ENCODE data around the gene SCEL. TPM values are rescaled to one million over a fixed set of nuclear protein-coding genes. Genes with fewer than 3 reads are reported as not detected.

Gene SCEL
- total RNA-seq, 1 experiment from 2014 or later = 0.07 TPM

DNA sequence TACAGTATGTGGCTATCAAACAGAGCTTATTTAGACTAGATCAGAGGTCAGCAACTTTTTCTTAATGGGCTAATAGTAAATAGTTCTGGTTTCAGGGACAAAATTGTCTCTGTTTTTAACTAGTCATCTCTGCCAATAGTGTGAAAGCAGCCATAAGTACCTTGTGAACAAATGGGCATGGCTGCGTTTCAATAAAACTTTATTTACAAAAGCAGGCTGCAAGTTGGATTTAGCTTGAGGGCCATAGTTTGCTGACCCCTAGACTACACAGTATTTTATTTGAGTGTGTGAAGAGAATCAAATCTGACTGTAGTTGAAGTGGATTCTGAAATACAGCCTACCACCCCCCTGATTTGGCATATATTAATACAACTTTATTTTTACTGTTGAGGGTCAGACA lies 75.6 kb downstream of the SCEL start:
- Histone ChIP-seq H3K4me3 (replicated peaks in 1 of 2; ENCODE audit: low read depth in 1 of 2, low read length in 2 of 2) (no peak overlapping the region), H3K79me2 (ENCODE audit: insufficient read depth, low read length) (no peaks in the 10 kb centered on the region), H3K4me1 (ENCODE audit: control insufficient read depth in 1 of 2, insufficient read depth in 2 of 2, low read length in 2 of 2) (no peaks in the 10 kb centered on the region), H3K9me2 (ENCODE audit: insufficient read depth) (no peaks in the 10 kb centered on the region), H2AFZ (ENCODE audit: low read depth, low read length, poor library complexity, severe bottlenecking) (no peak overlapping the region), H3K27me3 (ENCODE audit: insufficient read depth, low read length) (no peaks in the 10 kb centered on the region), H4K20me1 (ENCODE audit: insufficient read depth) (no peaks in the 10 kb centered on the region), H3K4me2 (ENCODE audit: low read length) (no peak overlapping the region), H3K9me3 (ENCODE audit: control insufficient read depth in 1 of 2, insufficient read depth in 1 of 2, low read depth in 1 of 2, low read length in 2 of 2) (no peaks in the 10 kb centered on the region), H3K9ac (ENCODE audit: low read length) (no peak overlapping the region), H3K36me3 (ENCODE audit: control insufficient read depth in 1 of 2, insufficient read depth in 2 of 2, low read length in 2 of 2) (no peaks in the 10 kb centered on the region), H3K27ac (ENCODE audit: low read depth, low read length) (no peak overlapping the region)
- no peak for ATAC-seq
- BruUV-seq (replicated peaks) = no TSS peak
- ChIA-PET POLR2A (no interaction called here), RAD21 (ENCODE audit: low non-redundant PET in 1 of 2, low total read pairs in 2 of 2, uncharacterized antibody in 2 of 2, unreplicated experiment in 2 of 2) (no interaction called here), CTCF (no interaction called here)
- intact Hi-C loops (cut with micrococcal nuclease) = no loop called here
- TF ChIP-seq, protein P1, sequence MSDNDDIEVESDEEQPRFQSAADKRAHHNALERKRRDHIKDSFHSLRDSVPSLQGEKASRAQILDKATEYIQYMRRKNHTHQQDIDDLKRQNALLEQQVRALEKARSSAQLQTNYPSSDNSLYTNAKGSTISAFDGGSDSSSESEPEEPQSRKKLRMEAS (IDR thresholded peaks at IDR 0.05) = no peak
- TF ChIP-seq EZH2 (IDR thresholded peaks at IDR 0.05) (no peak), EGR1 (IDR thresholded peaks at IDR 0.05; ENCODE audit: low read depth) (no peak), CEBPB (IDR thresholded peaks at IDR 0.05; ENCODE audit: low read depth) (no peak), EZH2phosphoT487 (IDR thresholded peaks at IDR 0.05; ENCODE audit: borderline replicate concordance) (no peak), SRF (IDR thresholded peaks at IDR 0.05; ENCODE audit: low read depth) (no peak), CBX3 (IDR thresholded peaks at IDR 0.05; ENCODE audit: low read depth) (no peak), ZNF274 (IDR thresholded peaks at IDR 0.05; ENCODE audit: low read depth, low read length) (no peak), TCF7L2 (IDR thresholded peaks at IDR 0.05; ENCODE audit: borderline replicate concordance, extremely low read depth, insufficient read depth, insufficient read length) (no peak), JUND (IDR thresholded peaks at IDR 0.05) (no peak), ZFX (IDR thresholded peaks at IDR 0.05) (no peak), RAD21 (IDR thresholded peaks at IDR 0.05; ENCODE audit: low read depth) (no peak), YY1 (IDR thresholded peaks at IDR 0.05; ENCODE audit: extremely low read depth, insufficient replicate concordance, low read depth, low read length) (no peak), FOSL1 (IDR thresholded peaks at IDR 0.05; ENCODE audit: low read depth) (no peak), ELF1 (IDR thresholded peaks at IDR 0.05; ENCODE audit: borderline replicate concordance, low read depth) (no peak)
- TF ChIP-seq, protein P2, sequence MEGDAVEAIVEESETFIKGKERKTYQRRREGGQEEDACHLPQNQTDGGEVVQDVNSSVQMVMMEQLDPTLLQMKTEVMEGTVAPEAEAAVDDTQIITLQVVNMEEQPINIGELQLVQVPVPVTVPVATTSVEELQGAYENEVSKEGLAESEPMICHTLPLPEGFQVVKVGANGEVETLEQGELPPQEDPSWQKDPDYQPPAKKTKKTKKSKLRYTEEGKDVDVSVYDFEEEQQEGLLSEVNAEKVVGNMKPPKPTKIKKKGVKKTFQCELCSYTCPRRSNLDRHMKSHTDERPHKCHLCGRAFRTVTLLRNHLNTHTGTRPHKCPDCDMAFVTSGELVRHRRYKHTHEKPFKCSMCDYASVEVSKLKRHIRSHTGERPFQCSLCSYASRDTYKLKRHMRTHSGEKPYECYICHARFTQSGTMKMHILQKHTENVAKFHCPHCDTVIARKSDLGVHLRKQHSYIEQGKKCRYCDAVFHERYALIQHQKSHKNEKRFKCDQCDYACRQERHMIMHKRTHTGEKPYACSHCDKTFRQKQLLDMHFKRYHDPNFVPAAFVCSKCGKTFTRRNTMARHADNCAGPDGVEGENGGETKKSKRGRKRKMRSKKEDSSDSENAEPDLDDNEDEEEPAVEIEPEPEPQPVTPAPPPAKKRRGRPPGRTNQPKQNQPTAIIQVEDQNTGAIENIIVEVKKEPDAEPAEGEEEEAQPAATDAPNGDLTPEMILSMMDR (IDR thresholded peaks at IDR 0.05 in 2 of 3, conservative IDR thresholded peaks at IDR 0.05 in 1 of 3; ENCODE audit: borderline replicate concordance in 1 of 3, insufficient read depth in 1 of 3, low read depth in 2 of 3, low read length in 2 of 3) = no peak
- TF ChIP-seq, protein P3, sequence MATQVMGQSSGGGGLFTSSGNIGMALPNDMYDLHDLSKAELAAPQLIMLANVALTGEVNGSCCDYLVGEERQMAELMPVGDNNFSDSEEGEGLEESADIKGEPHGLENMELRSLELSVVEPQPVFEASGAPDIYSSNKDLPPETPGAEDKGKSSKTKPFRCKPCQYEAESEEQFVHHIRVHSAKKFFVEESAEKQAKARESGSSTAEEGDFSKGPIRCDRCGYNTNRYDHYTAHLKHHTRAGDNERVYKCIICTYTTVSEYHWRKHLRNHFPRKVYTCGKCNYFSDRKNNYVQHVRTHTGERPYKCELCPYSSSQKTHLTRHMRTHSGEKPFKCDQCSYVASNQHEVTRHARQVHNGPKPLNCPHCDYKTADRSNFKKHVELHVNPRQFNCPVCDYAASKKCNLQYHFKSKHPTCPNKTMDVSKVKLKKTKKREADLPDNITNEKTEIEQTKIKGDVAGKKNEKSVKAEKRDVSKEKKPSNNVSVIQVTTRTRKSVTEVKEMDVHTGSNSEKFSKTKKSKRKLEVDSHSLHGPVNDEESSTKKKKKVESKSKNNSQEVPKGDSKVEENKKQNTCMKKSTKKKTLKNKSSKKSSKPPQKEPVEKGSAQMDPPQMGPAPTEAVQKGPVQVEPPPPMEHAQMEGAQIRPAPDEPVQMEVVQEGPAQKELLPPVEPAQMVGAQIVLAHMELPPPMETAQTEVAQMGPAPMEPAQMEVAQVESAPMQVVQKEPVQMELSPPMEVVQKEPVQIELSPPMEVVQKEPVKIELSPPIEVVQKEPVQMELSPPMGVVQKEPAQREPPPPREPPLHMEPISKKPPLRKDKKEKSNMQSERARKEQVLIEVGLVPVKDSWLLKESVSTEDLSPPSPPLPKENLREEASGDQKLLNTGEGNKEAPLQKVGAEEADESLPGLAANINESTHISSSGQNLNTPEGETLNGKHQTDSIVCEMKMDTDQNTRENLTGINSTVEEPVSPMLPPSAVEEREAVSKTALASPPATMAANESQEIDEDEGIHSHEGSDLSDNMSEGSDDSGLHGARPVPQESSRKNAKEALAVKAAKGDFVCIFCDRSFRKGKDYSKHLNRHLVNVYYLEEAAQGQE (IDR thresholded peaks at IDR 0.05; ENCODE audit: low read depth) = no peak
- TF ChIP-seq, protein P4, sequence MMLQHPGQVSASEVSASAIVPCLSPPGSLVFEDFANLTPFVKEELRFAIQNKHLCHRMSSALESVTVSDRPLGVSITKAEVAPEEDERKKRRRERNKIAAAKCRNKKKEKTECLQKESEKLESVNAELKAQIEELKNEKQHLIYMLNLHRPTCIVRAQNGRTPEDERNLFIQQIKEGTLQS (IDR thresholded peaks at IDR 0.05) = no peak
- TF ChIP-seq, protein P5, sequence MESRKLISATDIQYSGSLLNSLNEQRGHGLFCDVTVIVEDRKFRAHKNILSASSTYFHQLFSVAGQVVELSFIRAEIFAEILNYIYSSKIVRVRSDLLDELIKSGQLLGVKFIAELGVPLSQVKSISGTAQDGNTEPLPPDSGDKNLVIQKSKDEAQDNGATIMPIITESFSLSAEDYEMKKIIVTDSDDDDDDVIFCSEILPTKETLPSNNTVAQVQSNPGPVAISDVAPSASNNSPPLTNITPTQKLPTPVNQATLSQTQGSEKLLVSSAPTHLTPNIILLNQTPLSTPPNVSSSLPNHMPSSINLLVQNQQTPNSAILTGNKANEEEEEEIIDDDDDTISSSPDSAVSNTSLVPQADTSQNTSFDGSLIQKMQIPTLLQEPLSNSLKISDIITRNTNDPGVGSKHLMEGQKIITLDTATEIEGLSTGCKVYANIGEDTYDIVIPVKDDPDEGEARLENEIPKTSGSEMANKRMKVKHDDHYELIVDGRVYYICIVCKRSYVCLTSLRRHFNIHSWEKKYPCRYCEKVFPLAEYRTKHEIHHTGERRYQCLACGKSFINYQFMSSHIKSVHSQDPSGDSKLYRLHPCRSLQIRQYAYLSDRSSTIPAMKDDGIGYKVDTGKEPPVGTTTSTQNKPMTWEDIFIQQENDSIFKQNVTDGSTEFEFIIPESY (IDR thresholded peaks at IDR 0.05; ENCODE audit: extremely low read depth, insufficient replicate concordance, low read length) = no peak
- no peak for DNase-seq (ENCODE audit: low read depth, low spot score)
